Bronchial epithelial cell (primary cell): ENCODE results near the gene CACTIN. TPM values are rescaled to one million over a fixed set of nuclear protein-coding genes. Genes with fewer than 3 reads are reported as not detected.

ENCODE experiments used
- DNase-seq: peaks from one replicate; pipeline ENCODE4 v3.0.0-alpha.2; 2010; ENCODE audit warnings: low read depth
- FAIRE-seq: peaks from 2 replicates; lab custom pipeline; 2011; peaks lifted over from hg19 to GRCh38; lab: Jason Lieb, UNC
- H3K27me3 ChIP-seq: 2 replicates; pipeline ENCODE4 v1.5.1; 2011; ENCODE audit warnings: low read length; ENCODE audit not compliant: control insufficient read depth, insufficient read depth
- H3K36me3 ChIP-seq: 2 replicates; pipeline ENCODE4 v1.5.1; 2011; ENCODE audit warnings: low read length; ENCODE audit not compliant: control insufficient read depth, insufficient read depth
- H3K4me3 ChIP-seq: 2 replicates; pipeline ENCODE4 v1.5.1; 2011; ENCODE audit warnings: mild to moderate bottlenecking, low read depth, low read length, control low read depth
- CTCF ChIP-seq: IDR thresholded peaks from 2 replicates; pipeline ENCODE4 v1.5.1; 2011; ENCODE audit warnings: mild to moderate bottlenecking, moderate library complexity, low read length, control low read depth, inconsistent platforms; ENCODE audit not compliant: insufficient read depth, severe bottlenecking
- total RNA-seq: library from RNA; depleted of rRNA; stranded (reverse); fragments of >200 nt; gene quantifications from 2 replicates; pipeline ENCODE4 v1.2.1, GENCODE V29; 2014

Gene CACTIN
- total RNA-seq, 1 donor from 2014 or later, result 30.3 TPM

- DNase-seq, result no peak
- H3K36me3 ChIP-seq, result no peaks in the 10 kb centered on the region
- no peak for FAIRE-seq
- no peaks in the 10 kb centered on the region for H3K27me3 ChIP-seq
- TF ChIP-seq CTCF, result no peak
- no peak overlapping the region for H3K4me3 ChIP-seq
Measured at GRCh38 chr19:3671680-3672574, 45.3 kb upstream of the CACTIN start.

- no peak for FAIRE-seq
- DNase-seq, result no peak
Measured at GRCh38 chr19:3670796-3671679, 44.4 kb upstream of the CACTIN start.

GRCh38 chr19:3669947-3670795 is 43.6 kb upstream of the CACTIN start:
- Histone ChIP-seq H3K4me3 (no peak overlapping the region), H3K27me3 (no peaks in the 10 kb centered on the region), H3K36me3 (no peaks in the 10 kb centered on the region)
- FAIRE-seq (no peak), DNase-seq (no peak)
- no peak for TF ChIP-seq CTCF

More at GRCh38 chr19:3670796-3671679, 44.4 kb upstream of the CACTIN start:
- no peaks in the 10 kb centered on the region for H3K27me3 ChIP-seq
- no peaks in the 10 kb centered on the region for H3K36me3 ChIP-seq
- no peak overlapping the region for H3K4me3 ChIP-seq
- TF ChIP-seq CTCF, result no peak

GRCh38 chr19:3669082-3669946 is 42.7 kb upstream of the CACTIN start:
- FAIRE-seq (no peak), DNase-seq (no peak)
- Histone ChIP-seq H3K36me3 (peaks cover 2% of the 10 kb centered on the region), H3K4me3 (no peak overlapping the region), H3K27me3 (no peaks in the 10 kb centered on the region)
- TF ChIP-seq CTCF, result no peak
